Stimulated activated CD8-positive, alpha-beta memory T cell treated with anti-CD3 and anti-CD28 coated beads, Interleukin-7, amount 100 ng/mL, for 1 hour (primary cell): Measurements from ENCODE around the gene NOL4L.

Experiments
- DNase-seq, 2 donors: peaks; one replicate each; pipeline ENCODE4 v3.0.0-alpha.2; 2020; ENCODE audit warnings: low read depth in 2 of 2

NOL4L gene

DNA sequence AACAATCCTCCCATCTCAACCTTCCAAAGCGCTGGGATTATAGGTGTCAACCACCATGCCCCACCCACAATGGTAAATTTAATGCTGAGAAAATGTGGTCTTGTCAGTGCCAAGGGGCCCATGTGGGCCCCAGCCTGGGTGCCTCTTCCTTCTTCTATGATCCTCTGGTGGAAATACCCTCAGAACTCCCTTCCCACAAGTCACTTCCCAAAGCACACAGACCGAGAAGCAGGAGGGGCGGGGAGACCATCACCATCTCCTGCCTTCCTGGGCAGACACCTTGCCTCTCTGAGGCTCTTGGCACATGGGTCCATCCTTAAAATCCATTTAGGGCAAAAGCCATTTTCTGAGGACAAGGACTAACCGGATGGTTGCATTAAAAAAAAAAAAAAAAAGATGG is 59.0 kb downstream of the NOL4L start:
- DNase-seq = no peak

DNA sequence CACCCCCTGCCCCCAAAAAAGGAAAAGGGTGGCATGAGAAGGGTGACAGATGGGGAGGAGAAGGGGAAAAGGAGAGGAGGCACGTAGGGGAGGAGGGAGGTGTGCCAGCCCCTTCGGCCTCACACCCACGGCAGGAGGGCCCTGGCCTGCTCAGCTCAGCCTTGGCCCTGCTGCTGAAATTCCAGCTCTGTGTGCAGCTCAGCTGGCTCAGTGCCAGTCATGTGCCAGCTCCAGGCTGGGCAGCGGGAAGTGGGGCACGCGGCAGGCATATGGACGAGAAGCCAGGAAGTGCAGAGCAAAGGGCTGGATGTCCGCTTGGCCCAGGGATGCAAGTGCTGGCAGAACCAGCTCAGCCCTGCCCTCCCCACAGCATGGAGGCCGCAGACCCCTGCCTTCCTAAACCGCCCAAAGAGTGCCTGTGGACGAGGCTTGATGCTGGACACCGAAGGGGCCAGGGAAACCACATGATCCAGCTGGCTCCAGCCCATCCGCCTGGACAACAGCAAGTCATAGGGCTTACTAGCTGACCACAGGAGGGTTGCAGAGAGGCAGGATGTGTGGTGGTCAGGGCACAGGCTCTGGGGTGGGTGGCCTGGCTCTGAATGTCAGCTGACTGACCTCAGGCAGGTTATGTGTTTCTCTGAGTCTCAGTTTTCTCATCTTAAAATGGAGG is 60.2 kb downstream of the NOL4L start:
- DNase-seq = no peak

DNA sequence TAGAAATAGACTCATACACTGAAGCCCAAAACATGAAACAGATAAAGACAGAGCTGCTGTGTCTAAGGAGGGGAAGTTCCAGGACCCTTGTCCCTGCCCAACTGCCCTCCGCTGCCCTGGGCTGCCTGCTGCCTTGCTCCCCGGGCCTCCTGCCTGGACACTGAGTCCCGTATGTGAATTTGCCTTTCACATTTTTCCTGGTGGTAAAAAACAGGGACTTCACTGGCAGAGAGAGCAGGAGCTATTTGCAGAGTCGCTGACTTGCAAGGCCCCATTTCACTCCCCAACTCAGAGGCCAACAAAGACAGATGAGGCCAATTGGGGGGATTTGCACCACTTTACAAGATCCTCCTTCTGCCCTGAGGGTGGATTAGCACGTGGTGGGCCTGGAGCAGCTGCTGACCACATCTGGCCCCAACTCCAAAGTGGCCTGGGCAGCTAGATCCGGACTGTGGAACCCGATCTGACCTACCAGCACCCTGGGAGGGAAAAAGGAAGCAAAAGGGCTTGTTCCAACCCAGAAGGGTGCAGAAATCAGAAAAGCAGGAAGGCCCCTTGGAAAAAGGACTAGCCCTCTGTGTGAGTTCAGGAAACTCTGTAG is 61.4 kb downstream of the NOL4L start:
- DNase-seq = no peak

DNA sequence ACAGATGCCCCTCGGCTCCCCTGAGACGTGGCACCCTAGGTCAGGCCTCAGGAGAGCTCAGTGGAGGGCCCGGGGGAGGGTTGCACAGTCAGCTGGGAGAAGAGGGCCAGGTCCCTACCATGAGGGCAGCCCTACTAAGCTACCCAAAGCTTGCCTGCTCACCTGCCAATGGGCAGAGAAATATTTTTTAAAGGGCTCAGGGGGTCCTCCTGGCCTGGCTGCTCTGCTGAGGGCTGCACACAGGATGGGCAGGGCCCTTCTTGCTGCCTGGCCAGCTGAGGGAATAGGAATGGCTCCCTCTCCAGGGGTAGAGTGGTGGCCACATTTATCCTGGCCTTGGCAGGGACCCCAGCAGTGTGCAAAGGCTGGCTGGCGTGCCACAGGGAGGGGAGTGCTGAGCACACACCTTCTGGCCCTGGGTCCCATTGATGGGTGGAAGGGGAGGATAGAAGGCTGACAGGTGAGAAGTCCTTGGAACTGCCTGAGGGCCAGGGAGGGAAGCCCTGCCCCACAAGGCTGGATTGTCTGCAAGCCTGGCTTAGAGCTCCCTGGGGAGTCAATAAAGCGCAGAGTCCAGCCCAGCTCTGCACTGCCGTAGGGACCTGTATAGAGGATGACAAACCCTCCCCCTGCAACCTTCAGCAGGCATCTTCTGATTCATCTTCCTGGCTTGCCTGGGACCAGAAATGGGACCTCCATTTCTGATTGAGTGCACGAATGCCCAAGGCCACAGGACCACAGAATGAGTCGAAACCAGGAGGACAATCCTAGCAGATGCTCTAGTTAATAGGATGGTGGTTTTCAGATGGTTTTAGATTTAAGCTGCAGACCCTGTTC is 62.1 kb downstream of the NOL4L start:
- DNase-seq = no peak

DNA sequence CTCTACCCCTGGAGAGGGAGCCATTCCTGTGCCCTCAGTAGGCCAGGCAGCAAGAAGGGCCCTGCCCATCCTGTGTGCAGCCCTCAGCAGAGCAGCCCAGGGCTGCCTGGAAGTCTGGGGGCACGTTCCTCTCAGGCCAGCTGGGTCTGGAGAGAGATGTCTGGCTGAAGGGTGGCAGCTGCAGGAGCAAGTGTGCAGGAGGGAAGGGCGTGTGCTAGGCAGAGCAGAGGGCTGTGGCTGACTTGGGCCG is 62.7 kb downstream of the NOL4L start:
- no peak for DNase-seq

DNA sequence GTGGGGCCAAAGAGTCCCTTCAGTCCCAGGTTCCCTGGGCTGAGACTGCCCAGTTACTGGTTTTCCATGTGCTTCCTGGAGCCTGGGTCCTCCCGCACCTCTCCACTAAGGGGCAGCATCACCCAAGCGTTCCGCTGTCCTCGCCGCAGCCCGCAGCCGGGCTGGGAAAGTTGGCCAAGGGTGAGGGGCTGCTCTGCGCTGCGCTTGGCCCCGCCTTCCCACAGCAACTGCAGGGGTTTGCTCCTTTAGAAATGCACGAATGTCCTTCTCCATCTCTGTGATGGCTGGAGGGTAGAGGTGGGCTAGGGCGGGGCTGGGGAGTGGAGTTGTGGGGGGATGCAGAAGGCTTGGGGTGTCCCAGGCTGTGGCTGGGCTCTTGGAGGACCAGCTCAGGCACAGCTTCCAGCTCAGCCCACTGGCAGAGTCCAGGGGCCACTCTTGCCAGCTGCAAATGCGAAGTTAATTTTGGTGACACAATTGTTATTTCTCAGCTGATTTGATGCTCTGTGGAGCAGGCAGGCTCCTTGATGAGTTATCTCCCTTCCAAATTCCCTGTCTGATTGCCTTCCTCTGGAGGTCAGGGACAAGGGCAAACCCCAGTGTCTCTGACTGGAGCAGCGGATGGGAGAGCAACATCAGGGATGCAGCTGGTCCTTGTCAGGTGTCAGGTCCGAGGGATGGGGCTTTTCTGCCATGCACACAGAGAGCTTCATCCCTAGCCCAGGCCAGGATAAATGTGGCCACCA is 63.2 kb downstream of the NOL4L start:
- peak; percentile 41 to 57 for DNase-seq

DNA sequence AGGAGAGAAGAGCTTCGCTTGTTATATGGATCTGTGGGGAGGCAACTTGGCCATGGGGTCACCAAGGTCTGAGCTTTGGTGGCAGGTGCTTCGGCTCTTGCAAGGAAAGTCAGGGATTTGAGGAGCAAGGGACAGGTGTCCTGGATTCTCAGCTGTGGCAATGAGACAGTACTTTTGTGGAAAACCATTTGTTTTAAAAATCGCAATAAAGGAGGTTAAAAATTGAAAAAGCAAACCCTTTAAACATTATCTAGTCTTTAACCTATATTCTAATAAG is 64.3 kb downstream of the NOL4L start:
- DNase-seq = no peak

DNA sequence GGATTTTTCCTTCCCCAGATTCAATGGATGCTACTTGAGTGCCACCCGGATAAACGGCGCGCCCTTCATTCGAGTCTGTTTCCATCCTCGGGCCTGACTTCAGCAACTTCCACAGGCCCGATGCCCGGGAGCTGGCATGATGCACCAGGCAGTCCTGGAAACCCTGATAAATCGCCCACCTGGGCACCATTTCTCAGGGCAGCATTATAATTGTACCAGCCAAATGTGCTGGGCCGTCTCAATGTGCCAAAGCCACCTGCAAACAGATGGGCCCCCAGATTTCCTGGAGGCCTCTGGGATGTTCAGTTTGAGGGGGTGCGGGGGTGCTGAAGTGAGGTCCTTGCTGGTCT is 65.8 kb downstream of the NOL4L start:
- DNase-seq = no peak

DNA sequence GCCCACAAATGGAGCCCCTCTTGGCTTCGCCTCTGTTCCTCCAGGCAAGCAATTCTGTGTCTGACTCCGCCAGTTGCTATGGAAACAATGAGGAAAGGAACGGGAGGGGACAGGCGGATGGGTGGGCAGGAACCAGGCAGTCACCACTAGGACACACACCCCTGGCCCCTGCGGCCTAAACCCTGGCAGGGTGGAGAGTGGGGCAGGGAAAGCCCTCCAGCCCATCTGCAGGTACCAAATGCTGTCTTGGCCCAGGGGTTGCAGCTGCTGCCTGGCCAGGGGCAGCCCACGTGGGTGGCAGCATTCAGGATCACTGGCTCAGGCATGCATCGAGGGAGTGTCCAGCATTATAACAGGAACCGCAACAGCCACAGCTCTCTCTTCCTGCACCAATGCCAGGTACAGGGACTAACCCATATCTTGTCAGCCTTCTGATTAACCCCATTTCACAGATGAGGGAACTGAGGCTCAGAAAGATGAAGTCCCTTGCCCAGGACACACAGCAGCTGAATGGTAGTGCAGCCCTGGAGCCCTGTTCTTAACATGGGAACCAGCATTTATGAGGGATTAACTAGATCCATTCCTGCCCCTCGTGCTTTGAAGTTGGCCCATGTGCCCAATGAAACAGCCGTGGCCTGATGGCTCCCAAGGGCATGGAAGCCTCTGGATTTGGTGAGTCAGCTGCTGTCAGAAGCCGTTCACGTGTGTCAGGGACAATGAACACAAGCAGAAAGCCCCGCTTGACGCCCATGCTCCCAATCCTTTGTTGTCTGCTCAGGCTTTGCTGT is 66.3 kb downstream of the NOL4L start:
- DNase-seq = no peak

DNA sequence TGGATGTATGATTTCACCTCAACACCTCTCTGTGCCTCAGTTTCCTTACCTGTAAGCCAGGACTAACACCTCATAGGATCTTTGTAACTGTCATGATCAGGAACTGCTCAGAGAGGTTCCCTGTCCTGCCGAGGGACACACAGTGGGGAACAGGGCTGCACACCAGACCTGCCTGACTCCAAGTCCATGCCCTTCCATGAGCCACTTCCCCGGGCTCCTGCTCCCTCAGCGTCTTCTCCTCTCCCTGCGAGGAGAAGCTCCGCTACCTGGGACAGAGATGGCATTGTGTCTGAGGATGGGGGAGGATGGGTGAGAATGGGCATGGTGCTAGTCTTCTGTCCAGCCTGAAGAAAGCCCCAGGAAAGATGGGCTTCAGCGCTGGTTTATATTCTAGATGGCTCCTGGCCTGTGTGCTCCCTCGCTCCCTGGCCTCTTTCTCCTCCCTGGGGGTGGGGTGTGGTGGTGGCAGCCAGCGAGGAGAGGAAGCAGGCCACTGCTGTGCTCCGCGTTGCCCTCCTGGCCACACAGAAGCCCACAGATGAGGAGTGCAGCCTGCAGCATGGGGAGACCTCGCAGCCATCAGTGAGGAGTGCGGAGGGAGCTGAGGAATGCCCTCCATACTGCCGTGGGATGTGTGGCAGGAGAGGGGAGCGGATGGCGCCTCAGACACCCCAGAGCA is 67.1 kb downstream of the NOL4L start:
- no peak for DNase-seq

DNA sequence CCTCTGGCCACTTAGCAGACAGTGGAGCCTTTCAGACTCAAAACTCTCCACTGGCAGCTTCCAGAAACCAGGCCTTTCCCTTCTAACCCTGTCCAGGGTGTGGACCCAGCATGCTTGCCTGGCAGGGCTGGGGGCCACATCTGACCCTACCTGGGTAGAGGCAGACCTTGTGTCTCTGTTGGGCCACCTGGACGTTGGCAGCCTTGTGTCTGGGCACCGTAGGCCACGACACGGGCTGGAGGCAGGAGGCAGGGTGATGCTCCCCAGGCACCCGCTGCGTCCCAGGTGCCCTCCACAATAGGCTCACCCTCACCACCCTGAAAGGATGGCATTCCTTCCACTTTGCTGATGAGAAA is 67.6 kb downstream of the NOL4L start:
- DNase-seq = no peak

DNA sequence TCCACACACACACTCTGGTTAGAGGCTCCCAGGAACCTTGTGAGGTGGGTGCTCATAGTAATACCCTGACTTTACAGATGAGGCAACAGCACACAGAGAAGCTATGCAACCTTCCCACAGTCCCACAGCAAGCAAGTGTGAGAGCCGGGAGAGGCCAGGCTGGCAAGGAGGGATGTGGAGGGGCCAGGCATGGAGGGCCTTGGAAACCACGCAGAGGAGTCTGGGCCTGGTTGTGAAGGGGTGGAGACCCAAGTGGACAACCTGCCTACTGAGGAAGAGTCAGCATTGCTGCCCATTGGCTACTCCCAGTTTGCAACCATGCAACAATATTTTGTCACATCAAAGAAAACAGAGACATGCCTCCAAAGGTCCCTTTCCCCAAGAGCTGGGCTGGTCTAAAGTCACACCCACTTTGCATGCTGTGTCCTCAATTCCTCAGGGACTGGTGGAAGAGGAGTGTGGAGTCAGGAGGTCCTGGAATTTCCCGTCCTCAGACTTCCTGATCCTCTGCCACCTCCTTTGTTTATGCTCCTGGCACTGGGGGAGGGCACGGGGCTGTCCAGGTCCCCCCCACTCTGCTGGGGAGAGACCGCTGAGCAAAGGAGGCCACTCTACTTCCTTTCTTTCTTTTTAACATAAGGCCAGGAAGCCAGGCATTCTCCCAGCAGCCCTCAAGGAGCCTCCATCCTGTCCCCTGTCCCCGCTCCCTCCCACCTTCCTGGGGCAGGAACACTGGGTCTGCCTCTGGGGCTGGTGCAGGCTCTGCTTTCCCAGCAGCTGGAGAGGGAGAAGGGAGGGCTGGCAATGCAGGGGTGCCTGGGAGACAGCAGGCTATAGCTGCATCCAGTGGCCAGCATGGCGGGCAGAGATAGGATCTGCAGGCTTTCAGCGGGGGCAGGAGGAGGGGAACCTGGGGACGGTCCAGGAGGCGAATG is 68.3 kb downstream of the NOL4L start:
- DNase-seq = no peak

DNA sequence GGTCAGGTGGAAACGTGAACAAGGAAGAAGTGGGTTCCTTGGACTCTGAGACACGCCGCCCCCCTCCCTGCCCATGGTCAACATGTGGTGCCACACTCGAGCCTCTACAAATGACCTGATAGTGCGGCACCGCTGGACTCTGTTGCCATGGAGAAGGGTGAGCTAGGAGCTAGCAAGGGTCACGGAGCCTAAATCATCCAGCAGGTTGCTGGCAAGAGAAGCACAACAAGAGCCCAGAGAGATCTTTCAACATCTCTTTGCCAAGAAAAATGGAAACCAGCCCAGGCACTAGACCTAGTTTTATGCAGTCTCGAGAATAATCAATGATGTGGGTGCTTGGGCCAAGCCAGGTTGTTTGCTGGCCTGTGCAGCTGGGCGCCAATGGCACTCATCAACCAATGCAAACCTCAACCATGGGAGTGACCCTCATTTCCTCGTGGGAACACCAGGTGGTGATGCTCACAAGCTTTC is 69.5 kb downstream of the NOL4L start:
- no peak for DNase-seq

DNA sequence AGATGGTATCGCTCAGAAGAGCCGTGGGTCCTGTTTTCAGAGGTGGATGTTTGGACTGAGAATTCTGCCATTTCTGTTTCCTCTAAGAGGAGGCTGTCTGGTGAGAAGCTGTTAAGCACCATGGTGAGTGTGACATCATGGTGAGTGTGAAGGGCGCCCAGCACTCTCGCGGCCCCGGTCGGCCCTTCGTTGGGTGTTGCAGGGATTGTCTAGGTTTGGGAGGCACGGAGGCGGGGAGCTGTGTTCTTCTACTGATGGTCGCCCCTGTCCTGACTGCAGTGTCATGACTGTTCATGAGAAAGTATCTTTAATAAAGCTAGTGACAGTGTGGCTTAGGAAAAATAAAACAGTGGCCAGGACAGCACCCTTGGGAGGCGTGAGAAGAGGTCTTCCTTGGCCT is 70.4 kb downstream of the NOL4L start:
- DNase-seq = no peak

DNA sequence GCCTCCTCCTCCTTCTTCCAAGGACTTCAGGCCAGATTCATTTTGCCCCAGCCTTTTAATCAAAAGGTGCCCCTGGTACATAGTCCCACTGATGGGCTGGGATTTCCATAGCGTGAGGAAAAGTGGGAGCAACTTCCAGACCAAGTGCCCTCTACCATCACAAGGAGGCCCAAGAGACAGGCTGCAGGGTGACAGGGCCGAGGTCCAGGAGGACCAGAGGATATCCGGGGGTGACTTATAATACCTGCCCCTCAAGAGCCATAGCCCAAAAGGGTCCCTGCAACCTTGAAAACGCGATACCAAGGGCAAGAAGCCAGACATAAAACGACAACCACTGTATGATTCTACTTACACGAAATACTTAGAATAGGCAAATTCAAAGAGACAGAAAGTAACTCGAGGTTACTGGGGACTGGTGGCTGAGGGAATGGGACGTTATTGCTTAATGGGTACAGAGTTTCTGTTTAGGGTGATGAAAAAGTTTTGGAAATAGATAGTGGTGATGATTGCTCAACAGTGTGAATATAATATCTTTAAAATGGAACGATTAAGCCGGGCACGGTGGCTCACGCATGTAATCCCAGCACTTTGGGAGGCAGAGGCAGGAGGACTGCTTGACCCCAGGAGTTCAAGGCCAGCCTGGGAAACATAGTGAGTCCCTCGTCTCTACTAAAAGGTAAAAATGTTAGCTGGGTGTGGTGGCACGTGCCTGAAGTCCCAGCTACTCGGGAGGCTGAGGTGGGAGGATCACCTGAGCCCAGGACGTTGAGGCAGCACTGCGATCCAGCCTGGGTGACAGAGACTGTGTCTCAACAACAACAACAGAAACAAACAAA is 71.9 kb downstream of the NOL4L start:
- no peak for DNase-seq

DNA sequence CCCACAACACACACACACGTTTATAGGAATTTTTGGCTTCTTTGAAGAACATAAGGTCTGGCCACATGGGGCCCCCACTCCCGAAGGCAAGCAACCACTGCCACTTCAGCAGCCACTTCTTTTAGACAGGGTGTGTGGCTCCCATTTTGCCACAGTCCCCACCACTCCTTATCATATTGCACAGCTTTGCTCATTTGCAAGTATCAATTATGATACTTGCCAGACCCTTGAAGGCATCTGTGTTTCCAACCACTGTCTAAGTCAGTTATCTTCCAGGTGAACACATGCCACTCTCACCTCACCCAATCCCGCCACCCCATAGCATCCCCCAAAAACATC is 73.1 kb downstream of the NOL4L start:
- DNase-seq = no peak

DNA sequence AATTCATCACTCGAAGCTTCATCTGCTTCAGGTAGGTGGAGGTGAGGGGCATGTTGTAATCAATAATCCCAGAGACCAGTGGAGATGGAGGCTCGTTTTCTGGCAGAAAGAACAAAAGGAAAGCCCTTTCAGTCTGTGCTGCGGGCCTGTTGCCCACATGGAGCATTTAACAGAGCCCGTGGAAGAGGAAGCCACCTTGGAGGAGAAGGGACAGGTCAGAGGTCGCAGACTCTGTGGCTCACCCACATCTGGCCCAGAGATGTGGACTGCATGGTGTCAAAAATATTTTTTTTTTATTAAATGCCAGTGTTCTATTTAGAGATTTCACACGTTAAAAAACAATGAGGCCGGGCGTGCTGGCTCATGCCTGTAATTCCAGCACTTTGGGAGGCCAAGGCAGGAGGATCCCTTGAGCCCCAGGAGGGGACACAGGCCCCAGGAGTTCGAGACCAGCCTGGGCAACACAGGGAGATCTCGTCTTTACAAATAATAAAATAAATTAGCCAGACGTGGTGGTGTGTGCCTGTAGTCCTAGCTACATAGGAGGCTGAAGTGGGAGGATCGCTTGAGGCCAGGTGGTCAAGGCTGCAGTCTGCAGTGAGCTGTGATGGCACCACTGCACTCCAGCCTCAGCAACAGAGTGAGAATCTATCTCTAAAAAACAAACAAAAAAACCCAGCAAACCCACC is 73.6 kb downstream of the NOL4L start:
- no peak for DNase-seq

DNA sequence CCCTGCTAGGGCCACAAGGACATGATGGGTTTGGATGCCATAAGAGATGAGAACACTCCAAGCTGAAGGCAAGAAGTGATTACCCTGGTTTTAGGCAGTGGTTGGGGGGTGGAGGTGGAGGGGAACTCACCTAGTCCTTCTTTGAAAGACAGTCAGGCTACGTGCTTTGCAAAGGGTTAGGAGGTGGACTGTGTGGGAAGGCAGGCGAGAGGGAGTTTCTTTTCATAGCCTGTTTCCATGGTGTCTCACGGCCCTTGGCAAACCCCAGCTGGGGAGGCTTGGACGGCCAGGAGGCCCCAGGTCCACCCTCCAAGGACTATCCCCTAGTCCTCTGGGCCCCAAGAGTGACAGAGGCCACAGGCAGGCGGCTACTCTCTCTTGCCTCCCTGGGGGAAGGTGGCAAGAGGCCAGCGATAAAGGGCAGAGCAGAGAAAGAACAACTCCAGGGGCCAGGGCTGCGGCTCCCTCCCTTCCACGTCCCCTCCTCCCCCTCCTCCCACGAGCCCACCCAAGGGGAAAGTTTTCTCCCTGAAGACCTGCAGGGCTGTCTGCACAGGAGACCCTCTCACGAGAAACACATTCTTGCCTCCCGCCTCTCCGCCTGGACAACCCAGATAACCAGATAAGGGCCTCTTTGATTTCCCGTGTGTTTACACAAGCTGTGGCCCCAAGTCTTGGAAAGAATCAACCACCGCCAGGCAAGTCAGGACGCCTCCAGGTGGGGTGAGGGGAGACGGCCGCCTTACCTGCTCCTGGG is 74.4 kb downstream of the NOL4L start:
- DNase-seq = no peak
